Left hindlimb (tissue), 1 donor: ENCODE measurements around the gene ZSWIM3.
"Not testable (repeated sequence)": the region's sequence is repeated elsewhere in the genome, so short reads cannot be mapped to it uniquely, and the experiment has no call there.

ENCODE experiments used
- DNase-seq: peaks from one replicate; pipeline ENCODE4 v3.0.0-alpha.2; 2018

The ZSWIM3 gene

DNA sequence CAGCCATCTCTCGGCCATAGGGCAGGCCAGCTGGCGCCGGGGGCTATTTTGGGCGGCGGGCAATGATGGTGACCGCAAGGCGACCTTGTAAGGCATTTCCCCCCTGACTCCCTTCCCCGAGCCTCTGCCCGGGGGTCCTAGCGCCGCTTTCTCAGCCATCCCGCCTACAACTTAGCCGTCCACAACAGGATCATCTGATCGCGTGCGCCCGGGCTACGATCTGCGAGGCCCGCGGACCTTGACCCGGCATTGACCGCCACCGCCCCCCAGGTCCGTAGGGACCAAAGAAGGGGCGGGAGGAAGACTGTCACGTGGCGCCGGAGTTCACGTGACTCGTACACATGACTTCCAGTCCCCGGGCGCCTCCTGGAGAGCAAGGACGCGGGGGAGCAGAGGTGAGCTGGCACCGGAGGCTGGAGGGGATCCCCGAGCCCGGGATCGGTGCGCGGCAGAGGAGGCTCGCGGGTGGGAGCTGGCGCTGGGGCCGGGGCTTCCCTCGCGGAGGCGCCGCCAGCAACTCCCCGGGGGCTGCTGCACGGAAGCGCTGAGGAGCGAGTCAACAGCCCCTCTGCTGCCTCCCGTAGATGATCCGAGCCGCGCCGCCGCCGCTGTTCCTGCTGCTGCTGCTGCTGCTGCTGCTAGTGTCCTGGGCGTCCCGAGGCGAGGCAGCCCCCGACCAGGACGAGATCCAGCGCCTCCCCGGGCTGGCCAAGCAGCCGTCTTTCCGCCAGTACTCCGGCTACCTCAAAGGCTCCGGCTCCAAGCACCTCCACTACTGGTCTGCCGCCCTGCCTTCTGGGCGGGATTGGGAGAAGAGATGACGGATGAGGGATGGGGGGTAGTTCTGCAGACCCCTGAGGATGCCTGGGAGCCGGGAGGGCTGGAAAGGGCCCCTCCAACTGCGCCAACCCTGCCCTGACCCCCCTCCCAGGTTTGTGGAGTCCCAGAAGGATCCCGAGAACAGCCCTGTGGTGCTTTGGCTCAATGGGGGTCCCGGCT lies 33.9 kb downstream of the ZSWIM3 start, which contains the start of the genes CTSA and NEURL2:
TSS of gene CTSA (plus strand) at position 351 of the 999 bp plus-strand sequence. CDS start at position 585, 234 bp downstream.
TSS of gene NEURL2 (minus strand) at position 224 of the 999 bp plus-strand sequence. CDS start at position 7, 217 bp downstream.
- DNase-seq: peak; percentile 94

- DNase-seq: no peak
Observed at GRCh38 chr20:45892049-45892825, 34.8 kb downstream of the ZSWIM3 start.

- DNase-seq: no peak
Observed at GRCh38 chr20:45892828-45893500, 35.5 kb downstream of the ZSWIM3 start.

- no peak for DNase-seq
Observed at GRCh38 chr20:45893831-45894230, 36.4 kb downstream of the ZSWIM3 start.

DNA sequence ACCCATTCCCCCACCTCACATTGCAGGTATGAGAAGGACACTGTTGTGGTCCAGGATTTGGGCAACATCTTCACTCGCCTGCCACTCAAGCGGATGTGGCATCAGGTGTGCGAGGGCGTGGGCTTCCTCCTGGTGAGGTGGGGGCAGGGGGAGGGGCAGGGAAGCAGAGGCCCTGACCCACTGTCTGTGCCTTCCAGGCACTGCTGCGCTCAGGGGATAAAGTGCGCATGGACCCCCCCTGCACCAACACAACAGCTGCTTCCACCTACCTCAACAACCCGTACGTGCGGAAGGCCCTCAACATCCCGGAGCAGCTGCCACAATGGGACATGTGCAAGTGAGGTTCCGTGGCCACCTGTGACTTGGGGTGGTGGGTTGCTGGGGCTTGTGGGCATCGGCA lies 37.4 kb downstream of the ZSWIM3 start:
- DNase-seq: no peak

GRCh38 chr20:45896641-45897161 lies 39.3 kb downstream of the ZSWIM3 start:
- DNase-seq: no peak

DNA sequence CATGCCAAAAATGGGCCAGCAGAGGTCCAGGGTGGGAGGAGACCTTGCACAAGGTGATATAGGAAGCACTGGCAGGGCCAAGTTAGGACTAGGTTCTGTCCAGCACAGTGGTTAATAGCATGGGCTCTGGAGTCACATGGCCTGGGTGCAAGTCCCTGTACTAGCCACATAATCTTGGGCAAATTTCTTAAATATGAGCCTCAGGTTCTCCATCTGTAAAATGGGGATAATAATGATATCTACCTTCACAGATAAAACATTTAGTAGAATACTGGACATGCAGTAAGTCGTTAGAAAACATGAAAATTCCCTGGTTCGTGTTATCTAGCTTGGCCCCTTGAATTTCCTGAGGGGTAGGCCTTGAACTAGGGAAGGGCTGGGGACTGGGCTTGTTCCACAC lies 39.9 kb downstream of the ZSWIM3 start:
- no peak for DNase-seq

DNA sequence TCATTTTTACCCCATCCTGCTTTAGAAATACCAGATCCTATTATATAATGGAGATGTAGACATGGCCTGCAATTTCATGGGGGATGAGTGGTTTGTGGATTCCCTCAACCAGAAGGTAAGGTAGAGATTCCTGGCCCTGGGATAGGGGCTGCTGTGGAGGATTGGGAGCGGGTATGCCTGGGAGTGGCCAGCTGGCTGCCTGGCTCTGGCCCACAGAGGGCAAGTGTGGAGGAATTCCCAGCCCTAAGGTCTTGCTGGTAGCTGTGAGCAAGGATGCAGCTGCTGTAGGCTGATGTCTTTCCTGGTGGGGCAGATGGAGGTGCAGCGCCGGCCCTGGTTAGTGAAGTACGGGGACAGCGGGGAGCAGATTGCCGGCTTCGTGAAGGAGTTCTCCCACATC lies 40.3 kb downstream of the ZSWIM3 start:
- DNase-seq: no peak

DNA sequence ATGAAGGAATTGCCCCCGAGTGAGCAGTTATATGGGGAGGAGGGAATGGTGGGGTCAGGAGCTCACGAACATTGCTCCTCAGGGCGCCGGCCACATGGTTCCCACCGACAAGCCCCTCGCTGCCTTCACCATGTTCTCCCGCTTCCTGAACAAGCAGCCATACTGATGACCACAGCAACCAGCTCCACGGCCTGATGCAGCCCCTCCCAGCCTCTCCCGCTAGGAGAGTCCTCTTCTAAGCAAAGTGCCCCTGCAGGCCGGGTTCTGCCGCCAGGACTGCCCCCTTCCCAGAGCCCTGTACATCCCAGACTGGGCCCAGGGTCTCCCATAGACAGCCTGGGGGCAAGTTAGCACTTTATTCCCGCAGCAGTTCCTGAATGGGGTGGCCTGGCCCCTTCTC lies 40.9 kb downstream of the ZSWIM3 start:
- DNase-seq: no peak

- DNase-seq: no peak
Observed at GRCh38 chr20:45899046-45899835, 41.8 kb downstream of the ZSWIM3 start.

GRCh38 chr20:45901332-45901731 lies 43.9 kb downstream of the ZSWIM3 start:
- DNase-seq: not testable (repeated sequence)

DNA sequence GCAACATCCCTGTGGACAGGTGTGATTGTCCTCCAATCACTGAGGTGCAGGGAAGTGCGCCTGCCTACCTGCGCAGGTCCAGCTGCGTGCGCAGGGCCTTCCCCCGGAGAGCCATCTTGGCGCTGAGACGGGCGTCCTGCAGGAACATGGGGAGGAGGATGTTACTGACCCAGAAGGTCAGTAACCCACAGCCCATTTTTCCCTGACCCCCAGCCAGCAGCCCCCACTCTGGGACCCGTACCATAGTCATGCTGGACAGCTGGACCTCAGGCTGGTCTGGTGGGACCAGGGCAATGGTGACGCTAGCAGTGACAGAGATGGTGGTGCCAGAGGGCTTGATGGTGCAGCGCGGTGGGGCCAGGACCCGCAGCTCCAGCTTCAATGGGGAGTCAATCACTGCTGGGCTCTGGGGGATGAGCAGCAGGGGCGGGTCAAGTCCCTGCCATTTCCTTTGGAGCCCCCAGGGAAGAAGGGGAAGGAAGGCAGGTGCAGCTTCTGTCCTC lies 44.8 kb downstream of the ZSWIM3 start:
- DNase-seq: no peak

GRCh38 chr20:45904583-45905504 lies 47.4 kb downstream of the ZSWIM3 start:
- no peak for DNase-seq

DNA sequence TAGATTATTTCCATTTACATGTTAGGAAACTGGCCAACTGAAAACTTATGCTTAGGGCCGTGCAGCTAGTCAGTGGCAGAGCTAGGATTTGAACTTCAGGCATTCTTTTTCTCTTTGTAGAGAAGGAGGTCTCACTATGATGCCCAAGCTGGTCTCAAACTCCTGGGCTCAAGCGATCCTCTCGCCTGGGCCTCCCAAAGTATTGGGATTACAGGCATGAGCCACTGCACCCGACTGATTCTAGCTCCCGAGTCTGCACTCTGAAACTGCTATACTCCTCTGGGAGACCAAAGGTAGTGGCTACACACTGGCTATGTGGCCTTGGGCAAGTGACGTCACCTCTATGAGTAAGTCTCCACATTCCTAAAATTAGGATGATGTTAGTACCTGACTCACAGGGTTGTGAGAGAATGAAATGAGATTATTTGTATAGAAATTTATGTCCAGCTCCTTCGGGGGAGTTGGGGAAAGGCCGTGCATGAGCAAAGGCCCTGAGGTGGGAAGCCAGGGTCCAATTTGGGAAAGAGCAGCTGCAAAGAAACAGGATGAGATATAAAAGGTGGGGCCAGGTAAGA lies 48.2 kb downstream of the ZSWIM3 start:
- no peak for DNase-seq

GRCh38 chr20:45907219-45907948 lies 50.0 kb downstream of the ZSWIM3 start:
- DNase-seq: no peak

- no peak for DNase-seq
Observed at GRCh38 chr20:45908084-45908483, 50.7 kb downstream of the ZSWIM3 start.

DNA sequence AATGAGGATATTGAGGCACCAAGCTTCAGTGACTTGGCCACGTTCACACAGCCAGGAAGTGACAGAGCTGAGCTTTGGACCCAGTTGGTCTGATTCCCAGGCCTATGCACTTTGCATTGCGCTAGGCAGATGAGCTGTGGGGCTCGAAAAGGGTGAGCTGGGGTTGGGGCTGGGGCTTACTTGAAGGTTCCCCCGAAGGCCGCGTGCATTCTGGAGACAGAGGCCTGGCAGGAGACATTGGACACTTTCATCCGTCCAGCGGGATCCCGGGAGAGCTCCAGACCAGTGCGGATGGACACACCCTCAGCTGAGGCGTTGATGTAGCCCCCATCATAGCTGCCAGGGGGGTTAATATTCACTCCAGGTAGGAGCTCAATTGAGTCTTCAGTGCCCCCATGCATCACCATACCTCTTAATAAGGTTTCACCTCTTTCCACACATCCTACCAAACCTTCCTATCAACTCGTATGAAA lies 52.0 kb downstream of the ZSWIM3 start:
- no peak for DNase-seq

DNA sequence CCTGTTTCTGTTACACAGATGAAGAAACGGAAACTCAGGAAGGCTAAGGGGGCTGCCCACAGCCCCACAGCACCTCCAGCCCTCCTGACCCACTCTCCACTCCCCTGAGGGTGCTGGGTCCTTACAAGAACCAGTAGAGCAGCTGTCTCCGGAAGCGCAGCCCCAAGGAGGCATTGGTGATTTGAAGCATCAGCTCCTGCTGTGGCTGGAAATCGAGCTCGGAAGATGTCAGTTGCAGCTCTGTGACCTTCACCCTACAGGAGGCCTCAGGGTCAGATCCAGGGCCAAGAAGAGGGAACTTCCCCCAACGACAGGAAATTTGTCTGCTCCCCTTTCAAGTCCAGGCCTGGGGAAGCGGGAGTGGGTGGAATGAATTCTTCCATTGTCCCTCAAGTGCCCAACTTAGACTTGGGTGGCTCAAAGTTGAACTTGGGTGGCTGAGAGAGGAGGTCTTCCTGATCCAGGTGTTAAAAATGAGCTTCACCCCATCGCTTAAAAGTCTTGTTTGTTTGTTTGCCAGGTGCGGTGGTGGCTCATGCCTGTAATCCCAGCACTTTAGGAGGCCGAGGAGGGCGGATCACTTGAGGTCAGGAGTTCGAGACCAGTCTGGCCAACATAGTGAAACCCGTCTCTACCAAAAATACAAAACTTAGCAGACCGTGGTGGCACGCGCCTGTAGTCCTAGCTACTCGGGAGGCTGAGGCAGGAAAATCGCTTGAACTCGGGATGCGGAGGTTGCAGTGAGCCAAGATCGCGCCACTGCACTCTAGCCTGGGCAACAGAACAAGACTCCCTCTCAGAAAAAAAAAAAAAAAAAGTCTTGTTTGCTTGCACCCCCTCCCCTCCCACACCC lies 52.6 kb downstream of the ZSWIM3 start:
- DNase-seq: no peak
